OCI-LY7 (cell line): ENCODE data around the gene ANKRD45. TPM values are rescaled to one million over a fixed set of nuclear protein-coding genes. Genes with fewer than 3 reads are reported as not detected.

ENCODE experiments used
- Bru-seq: library from RNA; stranded (reverse); fragments of 400-500 nt; gene quantifications from one replicate; lab custom pipeline; 2021; lab: Mats Ljungman, UMichigan
- BruChase-seq, 2 experiments: library from RNA; stranded (reverse); fragments of 400-500 nt; gene quantifications; one replicate each; lab custom pipeline; 2021; lab: Mats Ljungman, UMichigan
- BruUV-seq: library from RNA; stranded (reverse); fragments of 400-500 nt; replicated peaks from 2 replicates; lab custom pipeline; 2021; lab: Mats Ljungman, UMichigan
- CTCF ChIA-PET: fragments of 300-600 bp; sonication (Branson Sonifier 250); formaldehyde crosslinking; loops from one replicate; lab custom pipeline; 2022; ENCODE audit warnings: antibody characterized with exemption; ENCODE audit not compliant: unreplicated experiment; lab: Charles Lee
- POLR2A ChIA-PET: fragments of 300-600 bp; sonication (Branson Sonifier 250); formaldehyde crosslinking; loops from one replicate; lab custom pipeline; 2022; ENCODE audit warnings: antibody characterized with exemption; lab: Charles Lee
- DNase-seq: peaks from one replicate; pipeline ENCODE4 v3.0.0-alpha.2; 2015; ENCODE audit warnings: low spot score
- H2AFZ ChIP-seq: fragments of 200-600 bp; sonication (generic), shearing (Covaris generic); 2 replicates; pipeline ENCODE4 v1.6.1; 2014; ENCODE audit warnings: mild to moderate bottlenecking, antibody characterized with exemption, low read length, moderate library complexity
- H3K27ac ChIP-seq: fragments of 200-600 bp; sonication (generic); 2 replicates; pipeline ENCODE4 v1.5.1; 2014; ENCODE audit warnings: mixed run types, low read depth, mild to moderate bottlenecking, moderate library complexity, low read length, inconsistent platforms; ENCODE audit not compliant: poor library complexity, severe bottlenecking
- H3K36me3 ChIP-seq: fragments of 200-600 bp; sonication (generic); 2 replicates; pipeline ENCODE4 v1.6.1; 2014; ENCODE audit warnings: mild to moderate bottlenecking, antibody characterized with exemption, low read length, moderate library complexity, mixed read lengths; ENCODE audit not compliant: insufficient read depth
- H3K4me1 ChIP-seq: fragments of 200-600 bp; sonication (generic); 2 replicates; pipeline ENCODE4 v1.5.1; 2014; ENCODE audit warnings: mild to moderate bottlenecking, low read length; ENCODE audit not compliant: insufficient read depth, poor library complexity, severe bottlenecking
- H3K4me2 ChIP-seq: fragments of 200-600 bp; sonication (generic); 2 replicates; pipeline ENCODE4 v1.6.1; 2014; ENCODE audit warnings: mild to moderate bottlenecking, low read length
- H3K4me3 ChIP-seq: fragments of 200-600 bp; sonication (generic); 2 replicates; pipeline ENCODE4 v1.5.1; 2014; ENCODE audit warnings: mild to moderate bottlenecking, low read depth, low read length; ENCODE audit not compliant: poor library complexity, severe bottlenecking
- H3K79me2 ChIP-seq: fragments of 200-600 bp; sonication (generic); 2 replicates; pipeline ENCODE4 v1.6.1; 2016; ENCODE audit warnings: low read depth, mild to moderate bottlenecking, low read length, moderate library complexity, mixed read lengths; ENCODE audit not compliant: insufficient read depth
- H3K9me2 ChIP-seq: fragments of 200-600 bp; sonication (generic); 2 replicates; pipeline ENCODE4 v1.6.1; 2016; ENCODE audit warnings: mild to moderate bottlenecking, low read length, mixed read lengths; ENCODE audit not compliant: insufficient read depth
- H3K9me3 ChIP-seq: fragments of 200-600 bp; sonication (generic); 2 replicates; pipeline ENCODE4 v1.6.1; 2014; ENCODE audit warnings: mild to moderate bottlenecking, mixed run types, low read length, mixed read lengths
- H4K20me1 ChIP-seq: fragments of 200-600 bp; sonication (generic); 2 replicates; pipeline ENCODE4 v1.6.1; 2014; ENCODE audit warnings: mild to moderate bottlenecking, antibody characterized with exemption, low read length, moderate library complexity, mixed read lengths; ENCODE audit not compliant: insufficient read depth
- EZH2phosphoT487 ChIP-seq: fragments of 200-600 bp; sonication (generic); IDR thresholded peaks from 2 replicates; pipeline ENCODE4 v1.6.1; 2018; ENCODE audit warnings: low read depth, borderline replicate concordance, mild to moderate bottlenecking, mixed run types, antibody characterized with exemption, low read length, moderate library complexity, mixed read lengths
- intact Hi-C: fragments of 100-400 bp; cut with micrococcal nuclease; formaldehyde crosslinking; loops from one replicate; pipeline ENCODE4 v1.10.0; 2022; ENCODE audit not compliant: unreplicated experiment
- long read RNA-seq: library from polyadenylated mRNA; stranded (forward); transcript quantifications from one replicate; pipeline ENCODE4 v2.0.0, GENCODE V29; 2022
- total RNA-seq, 2 experiments: library from RNA; depleted of rRNA in 1 of 2; stranded (reverse); fragments of >200 nt in 1 of 2; shearing (Covaris generic) in 1 of 2; gene quantifications; 2 replicates each; pipeline ENCODE4 v1.2.3, GENCODE V29; 2014 to 2022
- TF ChIP-seq, protein P1 (sequence below): fragments of 200-600 bp; sonication (generic); conservative IDR thresholded peaks from 2 replicates; pipeline ENCODE4 v1.5.1; 2014; ENCODE audit warnings: mild to moderate bottlenecking, antibody characterized with exemption, low read length, moderate library complexity, mixed read lengths

ANKRD45 gene
- not detected in 2 replicates for total RNA-seq (2014; rRNA removed; shearing (Covaris generic))
- total RNA-seq (2022), result 0.30 TPM in 1 of 2 replicates, not detected in the other
- not detected for Bru-seq, nascent RNA
- not detected for BruChase-seq, experiment 1, labeled RNA remaining after a 6-hour chase
- BruChase-seq, experiment 2, labeled RNA remaining after a 2-hour chase, result percentile 25 among the genes with signal in this experiment
- long read RNA-seq, result 0 reads

DNA sequence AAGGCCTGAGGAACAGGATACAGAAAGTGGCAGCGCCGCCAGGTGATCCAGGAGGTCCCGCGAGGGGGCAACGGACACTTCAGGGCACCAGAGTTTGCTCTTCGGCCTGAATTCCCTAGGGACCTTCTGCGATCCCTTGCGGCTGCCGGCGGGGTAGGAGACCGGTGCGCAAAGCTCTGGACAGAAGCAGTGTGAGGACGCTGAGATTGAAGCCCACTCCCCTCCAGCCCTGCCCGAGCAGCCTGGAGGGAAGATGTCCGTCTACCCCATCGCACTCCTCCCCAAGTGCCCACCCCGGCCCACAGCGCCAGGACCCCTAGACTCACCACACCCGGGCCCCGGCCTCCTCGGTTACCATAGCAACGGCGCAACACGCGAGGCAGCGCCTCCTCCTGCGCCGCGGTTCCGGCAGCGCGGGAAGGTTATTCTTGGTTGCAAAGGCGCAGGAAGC lies at the start of gene ANKRD45:
Gene ANKRD45, minus strand, starts transcription at position 361 of the 451 bp plus-strand sequence. CDS start 10,433 bp downstream, outside the sequence.
- Histone ChIP-seq H3K27ac (no peak within 1 kb of the TSS), H3K4me3 (no peak within 1 kb of the TSS), H4K20me1 (no peaks in the 10 kb centered on the region), H3K4me1 (no peaks in the 10 kb centered on the region), H3K4me2 (no peak within 1 kb of the TSS), H3K36me3 (no peaks in the 10 kb centered on the region), H3K79me2 (no peaks in the 10 kb centered on the region), H2AFZ (no peak within 1 kb of the TSS), H3K9me2 (no peaks in the 10 kb centered on the region), H3K9me3 (no peaks in the 10 kb centered on the region)
- no TSS peak for BruUV-seq
- POLR2A ChIA-PET, result no interaction called here
- intact Hi-C loops, result no loop called here
- DNase-seq, result no peak
- TF ChIP-seq EZH2phosphoT487, result no peak
- TF ChIP-seq, protein P1, sequence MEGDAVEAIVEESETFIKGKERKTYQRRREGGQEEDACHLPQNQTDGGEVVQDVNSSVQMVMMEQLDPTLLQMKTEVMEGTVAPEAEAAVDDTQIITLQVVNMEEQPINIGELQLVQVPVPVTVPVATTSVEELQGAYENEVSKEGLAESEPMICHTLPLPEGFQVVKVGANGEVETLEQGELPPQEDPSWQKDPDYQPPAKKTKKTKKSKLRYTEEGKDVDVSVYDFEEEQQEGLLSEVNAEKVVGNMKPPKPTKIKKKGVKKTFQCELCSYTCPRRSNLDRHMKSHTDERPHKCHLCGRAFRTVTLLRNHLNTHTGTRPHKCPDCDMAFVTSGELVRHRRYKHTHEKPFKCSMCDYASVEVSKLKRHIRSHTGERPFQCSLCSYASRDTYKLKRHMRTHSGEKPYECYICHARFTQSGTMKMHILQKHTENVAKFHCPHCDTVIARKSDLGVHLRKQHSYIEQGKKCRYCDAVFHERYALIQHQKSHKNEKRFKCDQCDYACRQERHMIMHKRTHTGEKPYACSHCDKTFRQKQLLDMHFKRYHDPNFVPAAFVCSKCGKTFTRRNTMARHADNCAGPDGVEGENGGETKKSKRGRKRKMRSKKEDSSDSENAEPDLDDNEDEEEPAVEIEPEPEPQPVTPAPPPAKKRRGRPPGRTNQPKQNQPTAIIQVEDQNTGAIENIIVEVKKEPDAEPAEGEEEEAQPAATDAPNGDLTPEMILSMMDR, result no peak
- CTCF ChIA-PET, result no interaction called here

DNA sequence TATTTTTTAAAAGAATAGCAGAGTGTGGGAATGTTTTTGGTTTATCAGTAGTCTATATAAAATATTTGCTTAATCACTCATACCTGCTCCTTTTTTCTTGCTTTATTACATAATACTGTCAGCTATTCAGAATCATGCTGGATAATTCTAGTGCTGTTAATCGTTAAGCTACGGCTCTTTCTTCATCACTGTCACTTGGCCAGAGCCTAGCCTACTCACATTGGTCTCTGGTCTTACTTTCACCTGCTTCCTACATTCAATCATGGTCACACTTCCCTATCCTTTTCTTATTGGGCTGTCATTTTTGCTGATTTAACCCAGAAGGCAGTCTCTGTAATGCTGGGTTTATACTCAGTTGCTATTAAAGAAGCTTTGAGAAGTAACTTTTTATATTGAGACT lies 47.6 kb upstream of the ANKRD45 start:
- DNase-seq, result no peak
- POLR2A ChIA-PET, result interaction anchor here (0.5 to 1.6 kb wide), 9 partner anchors 16 to 677 kb away, joined by 3 to 4 read pairs (median 3); partner anchors contain the start of gene DARS2
- no TSS peak for BruUV-seq
- H3K4me1 ChIP-seq, result peaks cover 23% of the 10 kb centered on the region
- no peak overlapping the region for H3K27ac ChIP-seq
- peaks cover 33% of the 10 kb centered on the region for H3K79me2 ChIP-seq
- peak overlapping the region; percentile 69 for H3K4me2 ChIP-seq
- H3K4me3 ChIP-seq, result peak overlapping the region; percentile 78
- H2AFZ ChIP-seq, result no peak overlapping the region
- H3K9me2 ChIP-seq, result no peaks in the 10 kb centered on the region
- peaks cover 30% of the 10 kb centered on the region for H3K36me3 ChIP-seq
- no peaks in the 10 kb centered on the region for H4K20me1 ChIP-seq
- intact Hi-C loops, result loop anchor here (10.0 kb wide), 1 partner anchor 498 kb away; no protein-coding TSS in a partner anchor
- CTCF ChIA-PET, result no interaction called here
- no peak for TF ChIP-seq EZH2phosphoT487
- TF ChIP-seq, protein P1, result no peak
- no peaks in the 10 kb centered on the region for H3K9me3 ChIP-seq

GRCh38 chr1:173715538-173715844 lies 45.8 kb upstream of the ANKRD45 start:
- Histone ChIP-seq H3K9me2 (no peaks in the 10 kb centered on the region), H3K4me1 (peaks cover 23% of the 10 kb centered on the region), H3K4me2 (peak overlapping the region; percentile 69), H4K20me1 (no peaks in the 10 kb centered on the region), H3K79me2 (peaks cover 33% of the 10 kb centered on the region), H3K4me3 (peak overlapping the region; percentile 78), H3K9me3 (no peaks in the 10 kb centered on the region), H2AFZ (peak overlapping the region; percentile 99; the same call in 1 of the 2 replicates), H3K27ac (peak overlapping the region; percentile 77), H3K36me3 (peaks cover 17% of the 10 kb centered on the region)
- no peak for DNase-seq
- ChIA-PET CTCF (no interaction called here), POLR2A (interaction anchor here (0.8 to 2.1 kb wide), 5 partner anchors 7 to 298 kb away, joined by 3 to 7 read pairs (median 3); no protein-coding TSS in a partner anchor)
- BruUV-seq, result no TSS peak
- intact Hi-C loops, result loop anchor here (2.0 to 10.0 kb wide), 2 partner anchors 109 to 499 kb away; partner anchors contain the start of genes CENPL and DARS2
- TF ChIP-seq, protein P1, result no peak
- no peak for TF ChIP-seq EZH2phosphoT487
